IMR-90 (cell line): ENCODE measurements around the gene POFUT1.

Experiments used
- CEBPB ChIP-seq: IDR thresholded peaks from 2 replicates; pipeline ENCODE4 v1.6.1; 2012; ENCODE audit warnings: low read depth, low read length, improper control_type of control experiment
- CHD1 ChIP-seq: IDR thresholded peaks from 2 replicates; pipeline ENCODE4 v1.6.1; 2012; ENCODE audit warnings: low read depth, low read length, improper control_type of control experiment
- CTCF ChIP-seq: conservative IDR thresholded peaks from 2 replicates; pipeline ENCODE4 v1.5.1; 2012; ENCODE audit warnings: mild to moderate bottlenecking, low read depth, low read length, improper control_type of control experiment
- FOS ChIP-seq: fragments of 150-350 bp; IDR thresholded peaks from 2 replicates; pipeline ENCODE4 v1.6.1; 2016; ENCODE audit warnings: low read depth, low read length
- MAFK ChIP-seq: IDR thresholded peaks from 2 replicates; pipeline ENCODE4 v1.6.1; 2012; ENCODE audit warnings: low read depth, low read length, improper control_type of control experiment
- MAZ ChIP-seq: IDR thresholded peaks from 2 replicates; pipeline ENCODE4 v1.6.1; 2012; ENCODE audit warnings: low read depth, mild to moderate bottlenecking, low read length, improper control_type of control experiment, moderate library complexity, borderline replicate concordance
- MXI1 ChIP-seq: IDR thresholded peaks from 2 replicates; pipeline ENCODE4 v1.6.1; 2012; ENCODE audit warnings: low read depth, mild to moderate bottlenecking, low read length, moderate library complexity, borderline replicate concordance
- POLR2A ChIP-seq: IDR thresholded peaks from 2 replicates; pipeline ENCODE4 v1.6.1; 2012; ENCODE audit warnings: mild to moderate bottlenecking, low read depth, low read length
- RAD21 ChIP-seq: IDR thresholded peaks from 2 replicates; pipeline ENCODE4 v1.6.1; 2012; ENCODE audit warnings: low read length, improper control_type of control experiment
- RFX5 ChIP-seq: IDR thresholded peaks from 2 replicates; pipeline ENCODE4 v1.8.0; 2012; ENCODE audit warnings: low read depth, mild to moderate bottlenecking, low read length, moderate library complexity
- SMC3 ChIP-seq: fragments of 150-350 bp; IDR thresholded peaks from 2 replicates; pipeline ENCODE4 v1.6.1; 2016; ENCODE audit warnings: low read depth, mild to moderate bottlenecking, antibody characterized with exemption, low read length, moderate library complexity
- USF2 ChIP-seq: fragments of 150-350 bp; IDR thresholded peaks from 2 replicates; pipeline ENCODE4 v1.6.1; 2017; ENCODE audit warnings: mild to moderate bottlenecking, antibody characterized with exemption, low read length, low read depth

DNA sequence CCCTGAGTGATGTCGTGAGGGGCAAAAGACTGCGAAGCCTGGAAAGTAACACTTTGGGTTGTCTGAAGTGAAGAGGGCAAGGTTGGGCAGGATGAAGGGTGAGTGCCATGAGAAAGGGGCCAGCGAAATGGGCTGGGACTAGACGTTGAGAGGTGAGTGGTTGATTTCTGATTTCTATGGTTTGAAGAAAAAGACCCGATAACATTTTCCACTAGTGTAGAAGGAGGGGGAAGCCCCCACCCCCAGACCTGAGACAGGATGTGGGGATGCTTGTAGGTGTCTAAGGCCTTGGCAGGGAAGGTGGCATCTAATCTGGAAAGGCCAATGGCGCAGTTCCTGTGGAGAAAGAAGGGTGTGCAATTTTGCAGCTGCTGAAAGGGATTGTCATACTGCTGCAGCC is 44.5 kb downstream of the POFUT1 start:
- no peak for TF ChIP-seq USF2
- no peak for TF ChIP-seq CTCF
- no peak for TF ChIP-seq POLR2A
- no peak for TF ChIP-seq FOS
- TF ChIP-seq SMC3 = no peak
- no peak for TF ChIP-seq CHD1
- no peak for TF ChIP-seq MAZ
- no peak for TF ChIP-seq MXI1
- TF ChIP-seq RAD21 = no peak
- TF ChIP-seq CEBPB = no peak
- no peak for TF ChIP-seq RFX5
- TF ChIP-seq MAFK = no peak
